Loucy (cell line): ENCODE results near the gene GPRC6A.

Source experiments
- H2AFZ ChIP-seq: fragments of 200-600 bp; sonication (generic); 2 replicates; pipeline ENCODE4 v1.6.0; 2016; ENCODE audit warnings: antibody characterized with exemption, mild to moderate bottlenecking, low read length, moderate library complexity
- H3F3A ChIP-seq: fragments of 200-600 bp; 2 replicates; pipeline ENCODE4 v1.6.0; 2016; ENCODE audit warnings: antibody characterized with exemption, low read depth, mild to moderate bottlenecking
- H3K27me3 ChIP-seq: fragments of 200-600 bp; sonication (generic); 2 replicates; pipeline ENCODE4 v1.6.1; 2014; ENCODE audit warnings: low read length, mild to moderate bottlenecking; ENCODE audit not compliant: insufficient read depth, poor library complexity, severe bottlenecking
- H3K36me3 ChIP-seq: fragments of 200-600 bp; sonication (generic); 2 replicates; pipeline ENCODE4 v1.6.1; 2016; ENCODE audit warnings: low read length; ENCODE audit not compliant: insufficient read depth
- H3K4me1 ChIP-seq: fragments of 200-600 bp; sonication (generic); 2 replicates; pipeline ENCODE4 v1.5.1; 2014; ENCODE audit warnings: low read length, mild to moderate bottlenecking; ENCODE audit not compliant: insufficient read depth, poor library complexity, severe bottlenecking
- H3K4me2 ChIP-seq: fragments of 200-600 bp; sonication (generic); 2 replicates; pipeline ENCODE4 v1.6.0; 2014; ENCODE audit warnings: antibody characterized with exemption, low read length, low read depth, mild to moderate bottlenecking; ENCODE audit not compliant: poor library complexity, severe bottlenecking
- H3K4me3 ChIP-seq: fragments of 200-600 bp; sonication (generic); 2 replicates; pipeline ENCODE4 v1.5.1; 2014; ENCODE audit warnings: low read length, mild to moderate bottlenecking, mixed read lengths; ENCODE audit not compliant: poor library complexity, severe bottlenecking
- H3K79me2 ChIP-seq: fragments of 200-600 bp; sonication (generic); 2 replicates; pipeline ENCODE4 v1.6.1; 2014; ENCODE audit warnings: low read length; ENCODE audit not compliant: insufficient read depth
- H3K9ac ChIP-seq: fragments of 200-600 bp; sonication (generic); 2 replicates; pipeline ENCODE4 v1.6.0; 2014; ENCODE audit warnings: mild to moderate bottlenecking, low read depth, low read length, moderate library complexity; ENCODE audit not compliant: poor library complexity, severe bottlenecking
- H3K9me2 ChIP-seq: fragments of 200-600 bp; sonication (generic); replicated peaks from 2 replicates; pipeline ENCODE4 v1.6.1; 2016; ENCODE audit warnings: low read depth, low read length, mixed read lengths
- H3K9me3 ChIP-seq: fragments of 200-600 bp; sonication (generic); 2 replicates; pipeline ENCODE4 v1.6.1; 2014; ENCODE audit warnings: mild to moderate bottlenecking, antibody characterized with exemption, low read length, low read depth; ENCODE audit not compliant: insufficient read depth
- H4K20me1 ChIP-seq: fragments of 200-600 bp; sonication (generic); 2 replicates; pipeline ENCODE4 v1.6.0; 2014; ENCODE audit warnings: antibody characterized with exemption, low read length, mild to moderate bottlenecking; ENCODE audit not compliant: insufficient read depth, poor library complexity, severe bottlenecking
- CTCF ChIP-seq: fragments of 200-600 bp; sonication (generic); conservative IDR thresholded peaks from 2 replicates; pipeline ENCODE4 v1.5.1; 2014; ENCODE audit warnings: mild to moderate bottlenecking, antibody characterized with exemption, low read length
- EZH2phosphoT487 ChIP-seq: fragments of 200-600 bp; IDR thresholded peaks from 2 replicates; pipeline ENCODE4 v1.6.1; 2018; ENCODE audit warnings: antibody characterized with exemption, mild to moderate bottlenecking, moderate library complexity, borderline replicate concordance

The GPRC6A gene

GRCh38 chr6:116876107-116876506 is 47.2 kb upstream of the GPRC6A start:
- Histone ChIP-seq H3K4me1 (no peaks in the 10 kb centered on the region), H3K9me2 (no peaks in the 10 kb centered on the region), H3K4me2 (no peak overlapping the region), H2AFZ (no peak overlapping the region), H3K36me3 (no peaks in the 10 kb centered on the region), H3F3A (no peaks in the 10 kb centered on the region), H3K27me3 (no peaks in the 10 kb centered on the region), H4K20me1 (no peaks in the 10 kb centered on the region), H3K79me2 (no peaks in the 10 kb centered on the region), H3K9ac (no peak overlapping the region), H3K9me3 (no peaks in the 10 kb centered on the region), H3K4me3 (no peak overlapping the region)
- no peak for TF ChIP-seq CTCF
- no peak for TF ChIP-seq EZH2phosphoT487

- TF ChIP-seq EZH2phosphoT487 (no peak), CTCF (no peak)
- Histone ChIP-seq H3K9me3 (no peaks in the 10 kb centered on the region), H3K36me3 (no peaks in the 10 kb centered on the region), H3K4me1 (no peaks in the 10 kb centered on the region), H3K4me2 (no peak overlapping the region), H3K4me3 (no peak overlapping the region), H3K9me2 (no peaks in the 10 kb centered on the region), H2AFZ (no peak overlapping the region), H4K20me1 (no peaks in the 10 kb centered on the region), H3K79me2 (no peaks in the 10 kb centered on the region), H3K27me3 (no peaks in the 10 kb centered on the region), H3K9ac (no peak overlapping the region), H3F3A (no peaks in the 10 kb centered on the region)
These were observed 43.9 kb upstream of the GPRC6A start for GRCh38 chr6:116872771-116873170.

GRCh38 chr6:116866281-116866871 is 37.5 kb upstream of the GPRC6A start:
- no peaks in the 10 kb centered on the region for H3K9me2 ChIP-seq
- H3K79me2 ChIP-seq: no peaks in the 10 kb centered on the region
- peak overlapping the region; percentile 10 for H3K4me2 ChIP-seq
- no peaks in the 10 kb centered on the region for H3K4me1 ChIP-seq
- H3K9ac ChIP-seq: no peak overlapping the region
- H3K27me3 ChIP-seq: no peaks in the 10 kb centered on the region
- peak overlapping the region; percentile 57 for H2AFZ ChIP-seq
- no peaks in the 10 kb centered on the region for H3F3A ChIP-seq
- TF ChIP-seq CTCF (no peak), EZH2phosphoT487 (no peak)
- no peaks in the 10 kb centered on the region for H3K9me3 ChIP-seq
- no peaks in the 10 kb centered on the region for H4K20me1 ChIP-seq
- H3K4me3 ChIP-seq: no peak overlapping the region
- no peaks in the 10 kb centered on the region for H3K36me3 ChIP-seq
